ENCODE measurements around the gene RGS4. TPM values are rescaled to one million over a fixed set of nuclear protein-coding genes. Genes with fewer than 3 reads are reported as not detected.

Gene RGS4
- total RNA-seq, 4 donors from 2014 or later = 3.2 to 44.1 (median 20.4) TPM

DNA sequence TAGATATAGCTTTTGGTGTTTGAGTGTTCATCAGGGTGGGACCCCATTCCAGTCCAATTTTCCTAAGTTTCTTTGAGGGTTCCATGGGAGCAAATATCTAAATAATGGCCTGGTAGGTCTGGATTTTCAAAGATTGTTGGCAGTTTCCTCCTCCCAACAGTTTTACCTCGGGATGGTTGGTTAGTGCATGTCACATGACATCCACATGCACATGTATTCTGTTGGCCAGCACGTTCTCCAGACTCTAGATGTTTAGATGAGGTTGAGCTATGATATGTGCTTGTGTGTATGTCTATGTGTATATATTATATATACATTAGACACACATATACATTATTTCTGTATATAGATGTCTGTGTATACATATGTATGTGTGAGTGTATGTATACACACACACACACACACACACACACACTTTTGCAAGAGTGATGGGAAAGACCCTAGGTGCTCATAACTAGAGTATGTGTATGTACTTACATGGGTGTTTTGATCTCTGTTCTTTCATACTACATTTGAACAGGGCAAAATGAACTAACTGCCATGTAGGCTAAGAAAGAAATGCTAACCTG is 5.6 kb downstream of the RGS4 start:
- TF ChIP-seq, protein P1, sequence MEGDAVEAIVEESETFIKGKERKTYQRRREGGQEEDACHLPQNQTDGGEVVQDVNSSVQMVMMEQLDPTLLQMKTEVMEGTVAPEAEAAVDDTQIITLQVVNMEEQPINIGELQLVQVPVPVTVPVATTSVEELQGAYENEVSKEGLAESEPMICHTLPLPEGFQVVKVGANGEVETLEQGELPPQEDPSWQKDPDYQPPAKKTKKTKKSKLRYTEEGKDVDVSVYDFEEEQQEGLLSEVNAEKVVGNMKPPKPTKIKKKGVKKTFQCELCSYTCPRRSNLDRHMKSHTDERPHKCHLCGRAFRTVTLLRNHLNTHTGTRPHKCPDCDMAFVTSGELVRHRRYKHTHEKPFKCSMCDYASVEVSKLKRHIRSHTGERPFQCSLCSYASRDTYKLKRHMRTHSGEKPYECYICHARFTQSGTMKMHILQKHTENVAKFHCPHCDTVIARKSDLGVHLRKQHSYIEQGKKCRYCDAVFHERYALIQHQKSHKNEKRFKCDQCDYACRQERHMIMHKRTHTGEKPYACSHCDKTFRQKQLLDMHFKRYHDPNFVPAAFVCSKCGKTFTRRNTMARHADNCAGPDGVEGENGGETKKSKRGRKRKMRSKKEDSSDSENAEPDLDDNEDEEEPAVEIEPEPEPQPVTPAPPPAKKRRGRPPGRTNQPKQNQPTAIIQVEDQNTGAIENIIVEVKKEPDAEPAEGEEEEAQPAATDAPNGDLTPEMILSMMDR (IDR thresholded peaks at IDR 0.05) = no peak
- DNase-seq (ENCODE audit: low spot score) (no peak), ATAC-seq (ENCODE audit: low FRiP score) (no peak)

DNA sequence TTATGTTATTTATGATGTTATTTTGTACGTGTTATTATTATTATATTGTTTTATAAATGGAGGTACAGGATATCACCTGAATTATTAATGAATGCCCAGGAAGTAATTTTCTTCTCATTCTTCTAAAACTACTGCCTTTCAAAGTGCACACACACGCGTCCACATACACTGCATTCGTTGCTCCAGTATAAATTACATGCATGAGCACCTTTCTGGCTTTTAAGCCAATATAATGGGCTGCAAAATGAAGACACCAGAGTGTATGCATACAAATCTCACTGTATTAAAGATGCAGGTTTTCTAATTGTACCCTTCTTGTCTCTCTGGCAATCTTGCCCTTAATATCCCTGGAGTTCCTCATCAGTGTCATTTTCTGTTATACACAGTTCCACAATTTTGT is 6.9 kb downstream of the RGS4 start:
- DNase-seq (ENCODE audit: low spot score) (no peak), ATAC-seq (ENCODE audit: low FRiP score) (no peak)
- TF ChIP-seq, protein P1 (IDR thresholded peaks at IDR 0.05) = no peak

DNA sequence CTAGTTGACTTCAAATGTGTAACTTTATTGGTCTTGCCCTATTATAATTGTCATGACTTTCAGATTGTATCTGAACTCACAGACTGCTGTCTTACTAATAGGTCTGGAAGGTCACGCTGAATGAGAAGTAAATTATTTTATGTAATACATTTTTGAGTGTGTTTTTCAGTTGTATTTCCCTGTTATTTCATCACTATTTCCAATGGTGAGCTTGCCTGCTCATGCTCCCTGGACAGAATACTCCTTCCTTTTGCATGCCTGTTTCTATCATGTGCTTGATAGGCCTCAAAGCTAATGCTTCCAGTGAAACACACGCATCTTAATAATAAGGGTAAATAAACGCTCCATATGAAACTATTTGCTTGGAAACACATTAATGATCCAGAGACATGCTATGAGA is 7.3 kb downstream of the RGS4 start:
- ATAC-seq (ENCODE audit: low FRiP score) (no peak), DNase-seq (ENCODE audit: low spot score) (no peak)
- TF ChIP-seq, protein P1 (IDR thresholded peaks at IDR 0.05) = no peak

DNA sequence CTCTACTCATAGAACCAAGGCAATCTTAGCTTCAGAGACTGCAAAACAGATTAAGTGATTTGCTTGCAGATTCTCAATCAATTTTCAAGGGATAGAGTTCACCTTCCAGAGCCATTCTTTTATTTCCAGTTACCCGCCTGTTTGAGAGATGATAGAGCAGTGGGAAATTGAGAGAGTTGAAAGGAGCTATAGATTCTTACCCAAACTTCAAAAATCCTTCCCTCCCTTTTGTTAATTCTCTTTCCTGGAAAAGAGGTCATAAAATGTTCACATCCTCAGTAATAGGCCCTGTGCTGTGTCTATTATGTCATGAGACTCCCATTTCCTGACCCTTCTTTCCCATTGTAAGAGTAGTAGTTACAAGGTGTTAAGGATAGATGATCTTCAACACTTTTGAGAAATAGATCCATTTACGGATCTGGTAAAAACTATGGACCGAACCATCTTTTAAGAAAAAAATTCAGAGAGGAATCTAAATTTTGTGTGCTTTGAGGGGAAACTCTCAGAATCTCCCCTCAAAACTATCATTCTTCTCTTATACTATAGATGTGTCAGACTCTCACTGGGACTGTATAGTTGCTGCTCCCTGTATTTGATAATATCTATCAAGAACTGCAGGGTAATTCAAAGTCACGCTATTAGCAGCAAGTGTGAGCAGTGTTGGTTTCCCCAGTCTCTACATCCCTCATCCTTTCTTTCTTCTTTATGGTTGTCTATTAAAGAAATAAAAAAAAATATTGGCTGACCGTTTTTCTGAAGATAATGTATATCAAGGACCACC is 8.0 kb downstream of the RGS4 start:
- no peak for DNase-seq (ENCODE audit: low spot score)
- TF ChIP-seq, protein P1 (IDR thresholded peaks at IDR 0.05) = no peak
- ATAC-seq (ENCODE audit: low FRiP score) = no peak

DNA sequence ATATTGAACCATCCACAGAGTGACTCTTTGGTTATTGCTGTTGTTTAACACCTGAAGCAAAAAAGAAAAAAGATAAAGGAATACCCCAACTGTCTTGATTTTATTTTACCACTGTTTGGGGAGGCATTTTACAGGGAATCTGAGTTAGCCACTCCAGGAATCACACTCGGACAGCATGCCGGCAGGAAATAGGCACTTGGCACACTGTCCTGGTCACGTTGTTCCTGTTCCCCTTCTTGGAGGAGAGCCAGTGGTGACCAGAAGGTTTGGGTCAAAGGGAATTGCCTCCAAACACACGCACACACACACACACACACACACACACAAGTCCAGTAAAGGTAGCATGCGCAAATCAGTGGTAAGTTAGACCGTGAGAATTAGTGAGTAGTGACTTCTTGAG is 13.8 kb downstream of the RGS4 start:
- ATAC-seq (ENCODE audit: low FRiP score) (no peak), DNase-seq (ENCODE audit: low spot score) (no peak)
- TF ChIP-seq, protein P1 (IDR thresholded peaks at IDR 0.05) = no peak

DNA sequence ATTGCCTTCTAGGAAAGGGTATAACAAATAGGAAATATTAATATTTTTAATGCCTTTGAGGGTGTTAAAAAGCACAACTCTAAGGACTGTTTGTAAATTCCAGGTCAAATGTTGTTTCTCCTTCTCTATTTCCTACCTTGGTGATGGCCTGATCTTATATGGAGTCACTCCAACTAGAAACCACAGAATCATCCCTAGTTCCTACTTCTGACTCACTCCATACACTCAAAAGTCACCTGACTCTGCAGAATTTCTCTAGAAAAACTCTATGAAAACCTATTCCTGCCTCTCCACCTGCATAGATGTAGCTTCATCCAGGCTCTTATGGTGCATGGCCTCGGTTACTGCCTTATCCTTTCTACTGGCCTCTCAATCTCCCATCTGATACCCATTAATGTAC is 14.5 kb downstream of the RGS4 start:
- DNase-seq (ENCODE audit: low spot score) = no peak
- no peak for ATAC-seq (ENCODE audit: low FRiP score)
- TF ChIP-seq, protein P1 (IDR thresholded peaks at IDR 0.05) = no peak

DNA sequence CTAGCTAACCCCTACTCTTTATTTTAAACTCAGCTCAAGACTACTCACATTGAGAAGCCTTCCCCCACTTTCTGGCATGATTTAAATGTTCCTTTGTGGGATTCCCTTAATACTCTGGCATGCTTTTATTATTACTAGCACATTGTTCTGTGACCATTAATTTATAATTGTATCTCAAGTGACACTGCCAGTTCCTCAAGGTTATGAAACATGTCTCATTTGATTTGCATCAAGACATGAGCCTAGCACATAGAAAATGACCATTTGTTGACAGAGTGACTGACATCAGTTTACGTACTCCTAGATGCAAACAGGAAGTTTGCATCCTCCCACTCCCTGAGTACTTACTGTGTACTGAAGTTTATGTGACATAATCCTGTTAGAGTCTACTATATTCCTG is 15.2 kb downstream of the RGS4 start:
- TF ChIP-seq, protein P1 (IDR thresholded peaks at IDR 0.05) = no peak
- DNase-seq (ENCODE audit: low spot score) (no peak), ATAC-seq (ENCODE audit: low FRiP score) (no peak)

Data from omental fat pad (tissue), 4 donors.